ENCODE measurements around the gene PTPRU. TPM values are rescaled to one million over a fixed set of nuclear protein-coding genes. Genes with fewer than 3 reads are reported as not detected.

Gene PTPRU
- total and polyA plus RNA-seq, 2 of the 8 experiments (the other 6 are each of a cell fraction or from before 2014, with no cell fraction given) = 33.8 to 41.8 TPM

GRCh38 chr1:29256979-29257804, 20.9 kb downstream of the PTPRU start (continued):
- TF ChIP-seq CTBP2 (IDR thresholded peaks at IDR 0.05; ENCODE audit: borderline replicate concordance, insufficient read depth, insufficient read length, low read length) (no peak), RBBP5 (IDR thresholded peaks at IDR 0.05; ENCODE audit: borderline replicate concordance, low read depth, low read length) (no peak), ZNF274 (IDR thresholded peaks at IDR 0.05; ENCODE audit: borderline replicate concordance, extremely low read depth, low read length) (no peak), CREB1 (IDR thresholded peaks at IDR 0.05) (no peak), MAX (IDR thresholded peaks at IDR 0.05) (no peak), NRF1 (IDR thresholded peaks at IDR 0.05; ENCODE audit: low read depth, low read length) (no peak), BACH1 (IDR thresholded peaks at IDR 0.05; ENCODE audit: low read length) (no peak)

All from H1 (cell line).